IMR-90 (cell line): ENCODE data around the gene TMEM231. TPM values are rescaled to one million over a fixed set of nuclear protein-coding genes. Genes with fewer than 3 reads are reported as not detected.

ENCODE experiments used
- ATAC-seq: fragments of 200-7000 bp; cut with Tn5 transposase; 2 replicates; pipeline ENCODE4 v1.9.1; 2020; ENCODE audit warnings: low read depth, mild to moderate bottlenecking, moderate library complexity
- BruUV-seq: library from RNA; stranded (reverse); fragments of 400-500 nt; replicated peaks from 2 replicates; lab custom pipeline; 2021; lab: Mats Ljungman, UMichigan
- CTCF ChIA-PET: fragments of 300-600 bp; formaldehyde crosslinking; extraction: SDS; loops from one replicate; lab custom pipeline; 2021; ENCODE audit warnings: antibody characterized with exemption; lab: Yijun Ruan, JAX
- POLR2A ChIA-PET: fragments of 300-600 bp; sonication (Branson Sonifier 250); formaldehyde crosslinking; loops from one replicate; lab custom pipeline; 2022; ENCODE audit warnings: antibody characterized with exemption; ENCODE audit not compliant: unreplicated experiment; lab: Charles Lee
- DNase-seq: peaks from one replicate; pipeline ENCODE4 v3.0.0; 2013
- H2AFZ ChIP-seq: replicated peaks from 2 replicates; pipeline ENCODE3; 2013; ENCODE audit warnings: low read length, mild to moderate bottlenecking; ENCODE audit not compliant: poor library complexity
- H2AK5ac ChIP-seq: 2 replicates; pipeline ENCODE4 v1.6.1; 2013; ENCODE audit warnings: low read depth, low read length, inconsistent platforms
- H2AK9ac ChIP-seq: replicated peaks from 2 replicates; pipeline ENCODE3; 2013; ENCODE audit warnings: mild to moderate bottlenecking, low read depth, low read length, moderate library complexity; ENCODE audit not compliant: poor library complexity
- H2BK120ac ChIP-seq: 2 replicates; pipeline ENCODE4 v1.6.1; 2013; ENCODE audit warnings: low read depth, low read length, inconsistent platforms
- H2BK15ac ChIP-seq: 3 replicates; pipeline ENCODE4 v1.6.1; 2013; ENCODE audit warnings: low read depth, low read length, inconsistent platforms
- H2BK20ac ChIP-seq: 2 replicates; pipeline ENCODE4 v1.6.1; 2013; ENCODE audit warnings: low read depth, mild to moderate bottlenecking, inconsistent platforms, low read length, moderate library complexity
- H2BK5ac ChIP-seq: 2 replicates; pipeline ENCODE4 v1.6.1; 2013; ENCODE audit warnings: mild to moderate bottlenecking, low read depth, low read length, inconsistent platforms; ENCODE audit not compliant: poor library complexity, severe bottlenecking
- H3K14ac ChIP-seq: replicated peaks from 2 replicates; pipeline ENCODE4 v1.6.1; 2013; ENCODE audit warnings: low read depth, low read length, inconsistent platforms
- H3K18ac ChIP-seq: 2 replicates; pipeline ENCODE4 v1.6.1; 2013; ENCODE audit warnings: low read depth, low read length, control low read depth
- H3K23ac ChIP-seq: 2 replicates; pipeline ENCODE4 v1.6.1; 2013; ENCODE audit warnings: low read depth, low read length, inconsistent platforms
- H3K27ac ChIP-seq: 2 replicates; pipeline ENCODE4 v1.5.1; 2013; ENCODE audit warnings: mild to moderate bottlenecking, control low read depth, low read length; ENCODE audit not compliant: insufficient read depth
- H3K27me3 ChIP-seq: 2 replicates; pipeline ENCODE4 v1.6.1; 2013; ENCODE audit warnings: low read length; ENCODE audit not compliant: control insufficient read depth, insufficient read depth
- H3K36me3 ChIP-seq: 2 replicates; pipeline ENCODE4 v1.6.1; 2013; ENCODE audit warnings: low read length, mixed read lengths; ENCODE audit not compliant: control insufficient read depth, insufficient read depth
- H3K4ac ChIP-seq: 2 replicates; pipeline ENCODE4 v1.6.1; 2013; ENCODE audit warnings: low read depth, low read length, inconsistent platforms
- H3K4me1 ChIP-seq: 2 replicates; pipeline ENCODE4 v1.6.1; 2013; ENCODE audit warnings: low read length, mixed read lengths; ENCODE audit not compliant: control insufficient read depth, insufficient read depth
- H3K4me2 ChIP-seq: 2 replicates; pipeline ENCODE4 v1.6.1; 2013; ENCODE audit warnings: low read depth, mild to moderate bottlenecking, control low read depth, low read length, moderate library complexity
- H3K4me3 ChIP-seq: 2 replicates; pipeline ENCODE4 v1.5.1; 2013; ENCODE audit warnings: low read depth, mild to moderate bottlenecking, control low read depth, low read length, moderate library complexity; ENCODE audit not compliant: insufficient read depth
- H3K56ac ChIP-seq: 2 replicates; pipeline ENCODE4 v1.6.1; 2013; ENCODE audit warnings: low read length, inconsistent platforms; ENCODE audit not compliant: insufficient read depth; ENCODE audit errors: extremely low read depth
- H3K79me1 ChIP-seq, 2 experiments: 2 replicates each; pipeline ENCODE4 v1.6.1; 2013; ENCODE audit warnings: low read length in 2 of 2, inconsistent platforms in 1 of 2, low read depth in 1 of 2
- H3K9ac ChIP-seq: 2 replicates; pipeline ENCODE4 v1.6.1; 2013; ENCODE audit warnings: low read depth, low read length, control low read depth
- H3K9me1 ChIP-seq: 2 replicates; pipeline ENCODE4 v1.6.1; 2013; ENCODE audit warnings: low read length, inconsistent platforms; ENCODE audit not compliant: insufficient read depth
- H3K9me3 ChIP-seq: 2 replicates; pipeline ENCODE4 v1.6.1; 2013; ENCODE audit warnings: low read length; ENCODE audit not compliant: control insufficient read depth, insufficient read depth
- H4K20me1 ChIP-seq: 2 replicates; pipeline ENCODE4 v1.6.1; 2013; ENCODE audit warnings: low read length, inconsistent platforms; ENCODE audit not compliant: insufficient read depth
- H4K5ac ChIP-seq: 2 replicates; pipeline ENCODE4 v1.6.1; 2013; ENCODE audit warnings: mild to moderate bottlenecking, low read depth, low read length, control low read depth
- H4K8ac ChIP-seq, 2 experiments: 2 replicates each; pipeline ENCODE4 v1.6.1; 2013; ENCODE audit warnings: low read depth in 2 of 2, low read length in 2 of 2, control low read depth in 1 of 2, inconsistent platforms in 1 of 2
- H4K91ac ChIP-seq: 2 replicates; pipeline ENCODE4 v1.6.1; 2013; ENCODE audit warnings: low read depth, low read length, inconsistent platforms; ENCODE audit not compliant: insufficient read depth
- MXI1 ChIP-seq: IDR thresholded peaks from 2 replicates; pipeline ENCODE4 v1.6.1; 2012; ENCODE audit warnings: low read depth, mild to moderate bottlenecking, low read length, moderate library complexity, borderline replicate concordance
- POLR2A ChIP-seq: IDR thresholded peaks from 2 replicates; pipeline ENCODE4 v1.6.1; 2012; ENCODE audit warnings: mild to moderate bottlenecking, low read depth, low read length
- WGBS, 2 experiments: methylation state at CpG; one replicate each; pipeline versions ENCODE4 v1.1.5 to v1.1.7; 2013; ENCODE audit warnings: missing lambda C conversion rate in 2 of 2; ENCODE audit not compliant: insufficient read length in 1 of 2; ENCODE audit errors: extremely low coverage in 2 of 2; 5-methylcytosine and 5-hydroxymethylcytosine counted together
- dilution Hi-C: fragments of 300-500 bp; cut with HindIII; formaldehyde crosslinking; loops from one replicate; pipeline ENCODE4 v1.14.3; 2018; ENCODE audit warnings: low sequenced_read_pairs; ENCODE audit not compliant: unreplicated experiment
- in situ Hi-C: fragments of 300-500 bp; cut with MboI; formaldehyde crosslinking; loops from 3 replicates; pipeline ENCODE4 v1.14.3; 2019; ENCODE audit warnings: low sequenced_read_pairs, inconsistent platforms, mixed read lengths
- intact Hi-C: fragments of 100-400 bp; cut with micrococcal nuclease; formaldehyde crosslinking; loops from 2 replicates; pipeline ENCODE4 v1.10.0; 2022
- polyA plus RNA-seq, 3 experiments: library from polyadenylated mRNA; depleted of rRNA; stranded (reverse); fragments of >200 nt; gene quantifications; 2 replicates each; pipeline ENCODE4 v1.2.3, GENCODE V29; 2012; ENCODE audit warnings: low replicate concordance in 1 of 3
- total RNA-seq: library from RNA; depleted of rRNA; stranded (reverse); fragments of >200 nt; gene quantifications from 2 replicates; pipeline ENCODE4 v1.2.3, GENCODE V29; 2012
- TF ChIP-seq, protein P1 (sequence below): fragments of 150-350 bp; IDR thresholded peaks from 2 replicates; pipeline ENCODE4 v1.6.1; 2017; ENCODE audit warnings: mild to moderate bottlenecking, antibody characterized with exemption, low read length, low read depth

TMEM231 gene
- total and polyA plus RNA-seq, 2 of the 4 experiments (the other 2 are of a cell fraction), result 10.6 to 15.4 TPM

DNA sequence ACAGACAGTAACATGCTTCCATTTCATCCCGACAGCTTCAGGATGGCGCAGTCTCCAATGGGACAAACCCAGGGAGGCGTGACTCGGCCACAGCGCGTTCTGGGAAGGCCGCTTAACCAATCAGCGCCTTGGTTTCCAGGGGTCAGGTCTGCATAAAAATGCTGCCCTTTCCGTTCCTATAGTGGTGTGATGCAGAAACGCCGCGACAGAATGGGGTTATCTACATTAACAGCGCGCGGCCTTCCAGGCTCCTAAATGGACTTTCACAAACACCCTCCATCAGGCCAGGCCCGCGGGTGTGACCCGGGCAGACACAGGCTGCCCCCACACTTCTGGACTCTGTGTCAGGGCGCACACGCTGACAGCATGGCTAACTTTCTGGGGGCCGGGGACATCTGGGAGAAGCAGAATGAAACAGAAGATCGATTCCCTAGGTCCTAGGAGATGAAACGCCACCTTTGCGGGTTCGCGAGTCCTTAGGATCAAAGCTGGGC, 792 bp downstream of the TMEM231 start:
- Histone ChIP-seq H3K4me1 (peaks cover 4% of the 10 kb centered on the region; the same call in 1 of the 2 replicates), H2BK5ac (no peak overlapping the region), H3K9ac (peak overlapping the region; percentile 26), H3K9me3 (no peaks in the 10 kb centered on the region), H3K36me3 (no peaks in the 10 kb centered on the region), H2BK15ac (no peak overlapping the region), H3K56ac (peak overlapping the region; percentile 28), H3K27ac (peak overlapping the region; percentile 24; the same call in 1 of the 2 replicates), H4K91ac (no peak overlapping the region), H2AK5ac (no peak overlapping the region), H4K5ac (no peak overlapping the region), H2BK120ac (no peak overlapping the region), H3K18ac (no peak overlapping the region), H3K4me2 (peak overlapping the region; percentile 82), H3K9me1 (peaks cover 8% of the 10 kb centered on the region), H4K20me1 (no peaks in the 10 kb centered on the region), H4K8ac (peak overlapping the region; percentile 50 to 51; a peak in 3 of 4 replicates), H3K4ac (no peak overlapping the region; the same call in 1 of the 2 replicates), H3K79me1 (0 out of 4 replicates have a peak, but pooled peaks cover 0 to 2% of the 10 kb centered on the region in 2 experiments), H2AK9ac (peak overlapping the region; percentile 85), H2AFZ (peak overlapping the region; percentile 98), H3K14ac (peak overlapping the region; percentile 32; the same call in 1 of the 2 replicates), H2BK20ac (no peak overlapping the region), H3K23ac (0 out of 2 replicates have a peak overlapping the region, but pooled peaks have one; percentile 19), H3K4me3 (peak overlapping the region; percentile 46), H3K27me3 (peaks cover 1% of the 10 kb centered on the region; the same call in 1 of the 2 replicates)
- peak; percentile 88 for ATAC-seq
- DNase-seq, result peak; percentile 86
- ChIA-PET CTCF (interaction anchor here (0.6 to 0.8 kb wide), 2 partner anchors 38 to 43 kb away, joined by 3 to 4 read pairs; no protein-coding TSS in a partner anchor), POLR2A (no interaction called here)
- intact Hi-C loops (loop anchor here (5.0 kb wide), 1 partner anchor 93 kb away; the partner anchor contains the start of gene TMEM170A), dilution Hi-C loops (no loop called here), in situ Hi-C loops (no loop called here)
- 0% methylated on average over 11 of the region's 26 CpGs; no CpG with 5 or more reads in 1 of the 2 experiments for WGBS, 2 experiments
- TF ChIP-seq, protein P1, sequence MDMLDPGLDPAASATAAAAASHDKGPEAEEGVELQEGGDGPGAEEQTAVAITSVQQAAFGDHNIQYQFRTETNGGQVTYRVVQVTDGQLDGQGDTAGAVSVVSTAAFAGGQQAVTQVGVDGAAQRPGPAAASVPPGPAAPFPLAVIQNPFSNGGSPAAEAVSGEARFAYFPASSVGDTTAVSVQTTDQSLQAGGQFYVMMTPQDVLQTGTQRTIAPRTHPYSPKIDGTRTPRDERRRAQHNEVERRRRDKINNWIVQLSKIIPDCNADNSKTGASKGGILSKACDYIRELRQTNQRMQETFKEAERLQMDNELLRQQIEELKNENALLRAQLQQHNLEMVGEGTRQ, result no peak
- TF ChIP-seq POLR2A, result 0 out of 2 replicates have a peak, but pooled peaks have one; percentile 46
- peak; percentile 77; the same call in 1 of the 2 replicates for TF ChIP-seq MXI1
- no TSS peak for BruUV-seq
